HUDEP-2 (cell line): Measurements from ENCODE around the gene GRIA1.
A peak's percentile ranks its signal among the peaks of the same experiment; 100 is the strongest.

Experiments
- DNase-seq, 76 experiments: peaks; one replicate each; lab custom pipeline; 2025; ENCODE audit not compliant: unreplicated experiment in 76 of 76; lab: John Stamatoyannopoulos, UW

GRIA1 gene

DNA sequence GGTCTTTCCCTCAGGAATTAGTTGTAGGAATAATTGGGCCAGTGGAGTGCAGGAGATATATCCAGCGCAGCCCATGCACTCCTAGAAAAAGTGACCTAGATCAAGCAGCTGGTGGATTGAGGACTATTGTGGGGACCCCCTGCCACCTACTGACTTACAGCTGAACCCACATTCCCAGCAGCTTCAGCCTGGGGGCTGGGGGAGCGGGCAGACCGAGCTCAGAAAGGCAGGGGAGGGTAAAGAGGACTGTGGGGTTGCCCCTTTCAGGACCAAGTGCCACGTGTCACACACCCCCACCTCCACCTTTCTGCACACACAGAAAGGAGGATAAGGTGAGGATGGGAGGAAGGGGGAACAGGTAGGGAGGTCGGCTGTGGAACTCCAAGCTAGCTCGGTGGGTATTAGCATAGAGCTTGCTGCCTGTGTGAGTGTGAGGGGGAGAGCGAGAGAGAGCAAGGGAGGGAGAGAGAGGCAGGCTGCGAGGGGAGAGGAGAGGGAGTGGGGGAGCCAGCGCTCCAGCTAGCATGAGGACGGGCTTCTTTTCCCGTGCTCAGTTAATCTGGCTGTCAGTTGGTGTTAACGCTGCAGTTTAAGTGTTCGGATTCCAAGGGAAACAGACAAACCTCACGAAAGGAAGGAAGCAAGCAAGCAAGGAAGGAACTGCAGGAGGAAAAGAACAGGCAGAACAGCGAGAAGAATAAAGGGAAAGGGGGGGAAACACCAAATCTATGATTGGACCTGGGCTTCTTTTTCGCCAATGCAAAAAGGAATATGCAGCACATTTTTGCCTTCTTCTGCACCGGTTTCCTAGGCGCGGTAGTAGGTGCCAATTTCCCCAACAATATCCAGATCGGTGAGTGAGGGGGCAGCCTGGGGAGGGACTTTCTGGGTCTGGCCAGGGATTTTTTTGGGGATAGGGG is at the start of gene GRIA1:
Gene GRIA1 (plus strand): TSS at position 553 of the 920 bp plus-strand sequence.
- no peak for DNase-seq

DNA sequence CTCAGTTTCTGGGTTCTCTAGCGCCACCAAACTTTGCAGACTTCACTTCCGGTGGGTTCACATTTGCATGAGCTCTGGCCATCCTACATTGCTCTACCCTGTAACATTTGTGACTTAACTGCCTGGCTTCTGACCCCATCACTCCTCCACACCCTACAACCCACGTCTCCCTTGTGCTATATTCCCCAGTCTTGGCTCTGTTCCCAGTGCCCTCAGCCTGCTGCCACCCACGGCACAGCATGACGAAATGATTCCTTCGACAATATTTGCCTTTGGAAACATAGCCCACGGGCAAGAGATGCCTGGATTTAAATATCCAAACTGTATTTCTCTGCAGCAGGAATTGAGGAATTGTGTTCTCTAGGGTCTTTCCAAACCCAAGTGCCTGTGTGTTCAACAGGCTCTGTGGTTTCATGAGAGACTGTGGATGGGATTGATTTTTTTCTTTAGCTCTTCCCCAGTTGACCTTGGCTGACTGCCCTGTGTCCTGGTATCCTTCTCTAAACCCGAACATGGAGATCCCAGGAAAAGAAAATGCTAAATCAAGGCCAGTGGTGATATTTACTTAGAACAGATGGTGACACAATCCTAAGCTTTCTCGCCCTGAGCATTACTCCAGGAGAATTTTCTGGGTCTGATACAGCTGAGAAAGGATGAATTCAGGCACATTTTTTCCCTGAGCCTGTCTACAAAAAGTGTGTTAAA is 44.4 kb upstream of the GRIA1 start:
- DNase-seq, result no peak

DNA sequence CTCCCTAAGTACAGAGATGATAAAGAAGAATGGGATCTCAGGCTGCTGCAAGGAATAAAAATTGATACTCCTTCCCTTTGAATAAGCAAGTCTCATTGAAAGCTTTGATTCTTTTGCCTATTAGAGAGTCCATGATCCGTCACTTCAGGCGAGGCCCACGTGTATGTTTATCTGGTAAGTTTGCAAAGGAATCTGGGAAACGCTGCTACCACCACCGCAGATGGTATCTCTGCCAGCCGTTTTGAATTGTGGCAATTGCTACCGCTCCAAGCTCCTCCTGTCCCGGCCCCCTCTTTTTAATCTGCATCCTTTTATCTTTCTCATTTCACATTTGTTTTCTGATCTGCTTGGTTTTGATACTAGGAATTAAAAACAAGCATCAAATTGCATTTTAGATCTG is 42.9 kb upstream of the GRIA1 start:
- DNase-seq, result no peak

DNA sequence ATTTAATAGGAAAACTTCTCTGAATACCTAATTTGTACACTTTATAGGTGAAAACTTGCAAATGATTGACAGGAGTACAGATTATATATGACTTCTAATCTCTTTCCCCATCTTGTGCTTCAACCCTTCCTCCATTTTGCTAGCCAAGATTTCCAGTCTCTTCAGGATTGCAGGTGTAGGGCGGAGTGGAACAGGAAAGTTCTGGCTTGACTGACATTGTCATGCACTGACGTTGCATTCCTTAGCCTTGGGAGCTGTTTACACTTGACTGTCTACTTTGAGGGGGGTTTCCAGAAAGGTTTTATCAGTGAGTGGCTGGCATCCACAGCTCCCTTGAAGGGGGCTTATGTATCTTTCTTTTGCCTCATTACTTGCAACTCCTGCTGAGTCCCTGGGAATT is 34.1 kb upstream of the GRIA1 start:
- no peak for DNase-seq

DNA sequence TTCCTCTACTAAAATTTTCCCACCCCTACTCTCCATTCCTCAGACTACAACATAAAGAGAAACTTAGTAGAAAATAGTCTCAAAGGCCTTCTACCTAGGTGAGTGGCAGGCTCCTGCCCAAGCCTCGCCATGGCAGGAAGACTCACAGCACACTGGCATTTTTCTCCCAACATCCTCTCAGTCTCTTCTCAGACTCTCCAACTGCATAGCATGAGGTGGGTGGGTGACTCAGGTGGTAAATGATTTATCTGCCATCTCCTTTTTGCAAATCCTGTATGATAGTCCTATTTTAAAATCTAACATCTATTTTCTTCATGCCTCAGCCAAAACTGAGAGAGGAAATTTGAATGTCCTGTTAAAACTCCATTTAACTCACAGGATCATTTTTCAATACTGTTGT is 33.5 kb upstream of the GRIA1 start:
- no peak for DNase-seq

DNA sequence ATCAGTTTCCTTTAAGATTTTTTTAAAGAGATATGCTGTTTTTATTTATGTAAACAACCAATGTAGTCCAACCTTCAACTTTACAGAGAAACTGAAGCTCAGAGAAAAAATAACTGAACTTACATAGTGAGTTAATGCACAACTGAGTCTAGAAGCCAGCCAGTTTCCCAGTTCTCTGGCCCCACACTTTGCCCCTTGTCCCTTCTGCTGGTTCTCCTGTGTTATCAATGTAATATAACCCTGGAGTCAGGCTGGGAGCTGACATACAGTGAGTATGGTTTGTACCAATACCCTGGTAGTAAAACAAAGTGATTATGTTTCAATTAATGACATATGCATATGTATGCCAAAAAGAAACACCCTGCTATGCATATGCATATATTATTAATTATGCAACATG is 32.2 kb upstream of the GRIA1 start:
- no peak for DNase-seq

DNA sequence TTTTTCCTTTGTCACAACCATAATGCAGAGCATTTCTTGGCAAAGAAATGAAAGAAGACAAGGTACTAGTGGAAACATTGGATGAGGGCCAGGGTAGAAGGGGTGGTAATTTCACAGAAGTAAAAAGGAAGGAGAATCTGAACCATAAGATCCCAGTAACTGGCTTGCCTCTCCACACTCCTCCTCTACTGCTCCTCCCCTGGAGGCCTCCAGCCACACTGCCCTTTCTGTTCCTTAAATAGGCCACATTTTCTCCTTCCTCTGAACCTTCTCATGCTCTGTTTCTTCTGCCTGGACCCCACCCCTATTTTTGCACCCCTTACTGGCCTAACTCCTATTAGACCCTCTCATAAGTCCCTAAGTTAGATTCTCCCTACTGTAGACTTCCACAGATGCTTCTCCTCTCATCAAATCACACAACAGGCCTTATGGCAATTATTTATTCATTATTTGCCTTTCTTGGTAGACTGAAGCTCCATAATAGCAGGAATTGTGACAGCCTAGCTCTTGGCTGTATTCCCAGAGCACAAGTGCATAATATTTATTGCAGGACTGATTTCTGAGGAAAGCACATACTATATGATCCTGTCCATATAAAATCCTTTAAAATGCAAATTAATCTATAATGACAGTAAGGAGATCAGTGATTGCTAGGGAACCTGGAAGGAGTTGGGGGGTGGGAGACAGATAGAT is 31.3 kb upstream of the GRIA1 start:
- DNase-seq, result no peak

DNA sequence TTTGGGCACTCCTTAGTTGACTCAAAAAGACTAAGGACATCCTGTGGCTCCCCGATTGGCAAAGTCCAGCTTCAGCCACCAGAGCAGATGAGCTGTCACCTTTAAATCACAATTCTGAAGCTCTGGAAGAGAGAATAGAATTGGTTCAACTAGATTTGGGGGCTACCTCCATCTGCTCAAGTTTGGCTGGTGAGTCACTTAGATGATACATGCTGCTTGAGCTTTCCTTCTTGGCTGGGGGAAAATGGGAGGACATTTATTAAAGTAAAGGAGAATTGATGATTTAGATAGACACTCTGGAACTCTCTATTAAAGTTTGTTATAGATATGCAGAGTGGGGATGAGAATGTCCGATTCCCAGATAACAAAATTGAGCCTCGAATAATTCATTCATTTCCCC is 30.0 kb upstream of the GRIA1 start:
- no peak for DNase-seq

DNA sequence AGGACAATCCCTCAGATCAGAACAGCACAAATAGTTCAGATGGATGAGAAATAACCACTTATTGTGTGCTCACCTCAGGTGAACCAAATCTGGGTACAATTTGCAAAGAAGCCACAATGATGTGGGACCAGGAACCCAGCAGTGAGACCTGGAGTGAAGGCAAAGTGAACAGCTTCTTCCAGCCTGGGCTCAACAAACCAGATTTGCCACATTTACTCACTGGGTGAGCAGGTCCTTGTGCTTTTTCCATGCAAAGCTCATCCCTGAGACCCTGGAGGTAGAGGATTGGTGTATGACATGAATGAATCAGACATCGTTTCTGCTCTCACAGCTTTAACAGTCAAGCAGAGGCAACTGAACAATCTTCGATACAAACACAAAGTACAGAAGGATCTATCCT is 29.1 kb upstream of the GRIA1 start:
- no peak for DNase-seq

DNA sequence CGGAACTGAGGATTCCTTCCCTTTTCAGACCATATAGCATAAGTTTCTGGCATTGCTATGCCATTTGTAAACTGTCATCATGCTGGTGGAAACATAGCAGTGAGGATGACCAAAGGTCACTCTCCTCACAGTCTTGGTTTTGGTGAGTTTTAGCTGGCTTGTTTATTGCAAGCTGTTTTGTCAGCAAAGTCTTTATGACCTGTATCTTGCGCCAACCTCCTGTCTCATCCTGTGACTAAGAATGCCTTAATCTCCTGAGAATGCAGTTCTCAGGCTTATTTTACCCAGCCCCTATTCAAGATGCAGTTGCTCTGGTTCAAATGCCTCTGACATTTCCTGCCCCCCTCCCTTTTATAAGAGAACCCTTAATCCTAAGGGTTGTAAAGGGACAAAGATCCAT is 26.7 kb upstream of the GRIA1 start:
- DNase-seq, result no peak

DNA sequence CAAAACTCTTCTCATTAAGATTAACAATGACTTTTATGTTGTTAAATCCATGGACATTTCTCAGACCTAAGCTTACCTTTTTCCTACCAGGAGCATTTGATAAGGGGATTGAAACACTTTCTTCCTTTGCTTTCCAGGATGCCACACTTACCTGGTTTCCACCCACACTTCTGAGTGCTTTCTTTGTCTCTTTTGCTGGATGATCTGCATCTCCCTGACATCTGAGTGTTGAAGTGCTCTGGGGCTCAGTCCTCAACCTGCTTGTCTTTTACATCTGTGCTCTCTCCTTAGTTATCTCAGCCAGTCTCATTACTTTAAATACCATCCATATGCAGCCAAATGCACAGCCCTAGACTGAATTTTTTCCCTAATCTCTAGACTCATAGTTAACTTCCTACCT is 22.9 kb upstream of the GRIA1 start:
- DNase-seq, result no peak

DNA sequence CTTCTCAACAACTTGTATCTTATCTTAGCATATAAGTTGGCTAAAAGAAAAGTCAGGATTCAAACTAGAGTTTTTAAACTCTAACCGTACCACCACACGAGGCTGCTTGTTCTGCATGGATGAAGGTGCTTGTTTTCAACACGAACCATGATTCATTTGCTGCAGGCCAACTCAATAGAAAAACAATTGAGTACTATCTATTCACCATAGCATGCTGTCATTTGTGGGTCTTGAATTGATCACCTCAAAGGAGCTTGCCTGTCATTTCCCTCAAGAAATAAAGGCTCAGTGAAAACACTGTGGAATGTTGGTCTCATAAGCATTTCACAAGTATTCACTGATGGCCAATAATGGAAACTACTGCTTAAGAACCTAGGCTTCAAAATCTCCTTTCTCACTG is 21.0 kb upstream of the GRIA1 start:
- no peak for DNase-seq

DNA sequence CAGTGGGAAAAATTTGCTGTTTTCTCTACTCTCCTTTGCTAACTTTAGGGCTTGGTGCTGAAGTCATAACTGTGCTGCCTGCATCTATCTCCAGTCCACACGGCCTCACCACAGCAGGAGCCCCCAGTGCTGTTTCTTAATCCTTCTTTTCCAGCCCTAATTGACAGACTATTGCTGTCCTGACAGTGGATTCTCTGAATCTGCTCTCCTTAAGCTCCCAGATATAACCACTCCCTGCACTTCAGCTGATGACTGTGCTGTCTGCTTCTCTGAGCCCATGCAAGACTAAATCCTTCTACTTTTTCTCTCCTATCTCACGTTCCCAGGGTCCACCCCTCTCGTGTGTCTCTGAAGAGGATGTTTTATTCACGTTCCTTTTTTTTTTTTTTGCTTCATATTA is 19.7 kb upstream of the GRIA1 start:
- no peak for DNase-seq

DNA sequence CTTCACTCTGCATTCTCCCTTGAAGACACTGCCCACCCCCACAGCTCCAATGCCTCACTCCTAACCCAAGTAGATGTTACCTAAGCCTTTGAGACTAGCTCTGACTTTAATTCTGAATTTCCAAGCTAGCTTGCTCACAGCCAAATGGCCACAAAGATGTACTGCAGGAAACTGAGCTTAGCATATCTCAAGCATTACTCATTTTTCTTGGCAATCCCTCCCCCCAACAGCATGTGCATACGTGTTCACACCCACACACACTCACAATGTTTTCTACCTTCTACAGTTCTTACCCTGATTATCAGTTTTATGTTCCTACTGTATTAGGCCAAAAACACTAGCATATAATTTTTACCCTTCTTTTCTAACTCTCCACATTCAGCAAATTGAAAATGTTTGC is 13.7 kb upstream of the GRIA1 start:
- DNase-seq, result peak in 1 of 76 experiments; percentile 1

DNA sequence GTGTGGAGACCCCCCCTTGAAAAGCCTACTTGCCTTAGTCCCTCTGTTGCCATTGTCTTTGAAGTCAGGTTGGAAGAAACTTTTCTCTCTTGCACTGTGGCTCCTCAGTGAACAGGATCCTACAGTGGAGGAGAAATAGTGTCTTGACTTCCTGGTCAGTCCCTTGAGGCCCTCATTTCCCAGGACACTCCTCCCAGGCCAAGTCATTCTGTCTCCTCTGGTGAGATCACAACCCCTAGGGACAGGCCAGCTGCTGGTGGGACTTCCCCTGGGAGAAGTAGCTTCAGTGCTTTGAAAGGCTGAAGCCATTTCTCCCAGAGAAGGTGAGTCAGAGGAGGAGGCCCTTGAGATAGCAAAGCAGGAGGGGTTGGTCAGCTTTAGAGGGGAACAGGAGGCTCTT is 10.1 kb upstream of the GRIA1 start:
- DNase-seq, result no peak

DNA sequence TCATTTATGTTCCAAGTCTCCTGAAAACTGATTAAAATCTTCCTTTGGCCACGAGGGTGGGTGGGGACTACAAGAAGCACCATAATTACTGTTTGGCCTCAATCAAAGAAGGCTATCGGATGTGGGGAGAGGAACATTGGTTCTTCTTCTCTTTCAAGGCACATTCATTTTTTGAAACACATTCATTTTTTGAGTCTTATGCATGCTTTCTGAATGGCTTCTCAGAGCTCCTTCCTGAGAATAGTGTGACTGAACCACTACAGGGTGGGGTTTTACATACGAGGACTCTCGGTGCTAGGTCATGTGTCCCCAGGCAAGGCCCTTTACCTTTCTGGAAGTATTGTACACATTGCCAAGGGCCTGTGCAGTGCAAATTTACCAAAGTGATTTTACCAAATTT is 7.0 kb upstream of the GRIA1 start:
- no peak for DNase-seq

DNA sequence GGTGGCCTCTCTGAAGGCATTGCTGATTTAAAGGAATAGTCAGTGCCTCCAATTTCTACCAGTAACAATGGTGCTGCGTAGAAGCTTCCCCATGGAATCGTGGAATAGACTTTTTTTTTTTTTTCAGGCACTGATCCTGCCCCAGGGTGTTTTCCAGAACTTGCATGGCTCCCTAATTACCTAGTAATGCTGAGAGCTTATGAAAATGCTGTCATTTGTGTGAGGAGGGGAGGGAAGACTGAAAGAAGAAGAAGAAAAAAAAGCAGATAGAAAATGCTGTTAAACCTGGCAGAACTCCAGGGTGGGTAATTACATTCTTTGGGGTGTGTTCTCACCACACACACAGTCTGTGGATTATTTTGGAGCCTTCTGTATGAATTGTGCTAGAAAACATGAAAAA is 4.8 kb upstream of the GRIA1 start:
- no peak for DNase-seq

DNA sequence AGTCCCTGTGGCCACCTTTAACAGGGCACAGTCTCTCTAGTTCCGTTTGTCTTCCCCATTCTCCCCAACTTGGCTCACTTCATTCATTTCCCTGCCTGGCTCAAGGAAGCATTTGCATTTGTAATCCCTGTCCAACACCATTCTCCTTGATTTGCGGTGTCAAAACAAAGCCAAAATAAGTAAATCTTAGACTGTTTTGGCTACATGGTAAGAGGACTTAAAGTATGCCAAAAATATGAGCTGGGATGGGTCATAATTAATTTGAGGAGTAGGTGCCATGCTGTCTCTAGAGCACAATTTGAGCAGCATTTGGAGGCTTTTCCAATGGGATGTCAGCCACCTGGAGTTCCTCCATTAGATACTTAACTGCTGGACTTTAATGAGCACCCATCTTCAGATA is 3.7 kb upstream of the GRIA1 start:
- no peak for DNase-seq

DNA sequence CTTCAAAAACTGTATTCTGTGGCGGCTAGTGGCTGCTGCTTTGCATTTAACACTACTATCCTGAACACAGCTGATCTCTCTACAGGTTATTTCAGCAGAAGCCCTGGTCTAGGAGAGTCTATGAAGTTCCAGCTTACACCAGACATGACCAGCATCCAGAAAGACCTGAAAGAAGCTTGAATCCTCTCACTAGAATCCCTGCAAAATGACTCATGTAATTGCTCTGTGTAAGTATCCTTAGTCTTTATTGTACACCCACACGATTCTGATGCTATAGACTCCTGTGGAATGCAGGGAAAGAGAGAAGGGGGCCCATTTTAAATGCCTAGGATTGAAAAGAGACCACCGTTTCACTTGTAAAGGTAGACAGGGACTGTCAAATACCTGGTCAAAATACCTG is 859 bp upstream of the GRIA1 start:
- DNase-seq, result no peak

DNA sequence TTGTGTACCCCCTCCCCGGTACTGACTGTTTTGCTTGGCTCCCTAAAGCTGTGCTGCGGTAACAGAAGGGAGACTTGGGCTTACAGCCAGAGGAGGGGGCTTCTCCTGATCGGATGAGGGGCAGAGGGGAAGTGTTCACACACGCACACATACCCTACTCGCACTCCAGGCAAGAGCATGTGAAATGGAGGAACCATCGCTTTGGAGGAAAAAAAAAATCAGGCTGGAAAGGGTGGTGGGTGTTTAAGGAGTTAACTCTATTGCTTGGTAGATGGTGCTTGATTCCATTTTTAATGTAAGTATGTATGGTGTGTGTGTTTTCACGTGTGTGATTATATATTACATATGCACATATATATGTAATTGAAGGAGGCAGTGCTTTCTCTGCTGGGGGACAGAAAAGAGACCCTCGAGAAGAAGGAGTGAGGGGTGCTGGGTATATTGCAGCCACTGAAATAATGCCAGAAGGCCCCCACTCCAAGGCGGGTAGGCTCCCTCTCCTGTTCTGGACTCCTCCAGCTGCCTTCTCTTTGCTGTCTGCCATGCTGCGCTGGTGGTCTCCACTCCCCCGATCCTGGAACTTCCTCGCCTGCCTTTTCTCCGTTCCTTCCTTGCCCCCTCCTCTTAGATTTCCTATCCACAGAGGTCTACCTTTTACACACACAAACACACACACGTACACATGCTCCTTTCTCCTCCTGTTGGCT is 721 bp downstream of the GRIA1 start:
- DNase-seq, result no peak

DNA sequence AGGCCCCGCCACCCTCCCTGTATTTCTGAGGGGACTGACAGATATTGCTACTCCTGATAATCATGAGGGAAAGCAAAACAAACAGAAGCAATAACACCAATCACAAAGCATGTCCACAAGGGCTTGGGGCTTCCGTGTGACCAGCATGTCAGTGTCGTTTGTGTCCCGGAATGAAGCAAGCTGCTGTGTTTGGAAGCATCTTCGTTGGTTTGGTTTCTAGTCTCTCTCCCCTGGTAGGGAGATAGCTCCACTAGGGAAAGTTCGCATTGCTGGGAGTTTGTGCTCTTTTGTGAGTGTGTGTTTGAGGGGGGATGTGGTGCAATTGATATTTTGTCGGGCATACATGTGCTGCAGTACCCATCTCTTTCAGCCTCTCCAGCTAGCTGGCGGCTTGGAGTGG is 1.4 kb downstream of the GRIA1 start:
- no peak for DNase-seq
